ENCODE measurements around the gene PTCD2.
"Not testable (repeated sequence)": the region's sequence is repeated elsewhere in the genome, so short reads cannot be mapped to it uniquely, and the experiment has no call there.

The PTCD2 gene

GRCh38 chr5:72298711-72299110, 21.5 kb upstream of the PTCD2 start:
- no peak for FAIRE-seq

GRCh38 chr5:72300590-72301339, 19.4 kb upstream of the PTCD2 start:
- FAIRE-seq, result no peak

- FAIRE-seq, result no peak
Measured at GRCh38 chr5:72301557-72301956, 18.6 kb upstream of the PTCD2 start.

- no peak for FAIRE-seq
Measured at GRCh38 chr5:72302171-72302570, 18.0 kb upstream of the PTCD2 start.

GRCh38 chr5:72305194-72306142, 14.7 kb upstream of the PTCD2 start:
- no peak for FAIRE-seq

- no peak for FAIRE-seq
Measured at GRCh38 chr5:72307573-72307967, 12.6 kb upstream of the PTCD2 start.

- no peak for FAIRE-seq
Measured at GRCh38 chr5:72307968-72308852, 12.0 kb upstream of the PTCD2 start.

- FAIRE-seq, result no peak
Measured at GRCh38 chr5:72308853-72309191, 11.4 kb upstream of the PTCD2 start.

GRCh38 chr5:72313141-72313540, 7.0 kb upstream of the PTCD2 start:
- no peak for FAIRE-seq

GRCh38 chr5:72314571-72315172, 5.5 kb upstream of the PTCD2 start:
- no peak for FAIRE-seq

GRCh38 chr5:72319435-72319975, 668 bp upstream of the PTCD2 start:
- not testable (repeated sequence) for FAIRE-seq

- FAIRE-seq, result no peak
Measured at GRCh38 chr5:72324189-72324825, 4.1 kb downstream of the PTCD2 start.

GRCh38 chr5:72325566-72326305, 5.6 kb downstream of the PTCD2 start:
- FAIRE-seq, result no peak

- FAIRE-seq, result no peak
Measured at GRCh38 chr5:72326306-72326649, 6.1 kb downstream of the PTCD2 start.

- FAIRE-seq, result no peak
Measured at GRCh38 chr5:72328172-72328571, 8.0 kb downstream of the PTCD2 start.

GRCh38 chr5:72330712-72331111, 10.5 kb downstream of the PTCD2 start:
- FAIRE-seq, result no peak

GRCh38 chr5:72337159-72337558, 17.0 kb downstream of the PTCD2 start:
- FAIRE-seq, result no peak

GRCh38 chr5:72338689-72339209, 18.6 kb downstream of the PTCD2 start:
- FAIRE-seq, result no peak

GRCh38 chr5:72346398-72346797, 26.2 kb downstream of the PTCD2 start:
- no peak for FAIRE-seq

GRCh38 chr5:72347801-72348308, 27.7 kb downstream of the PTCD2 start:
- FAIRE-seq, result no peak

- FAIRE-seq, result no peak
Measured at GRCh38 chr5:72351376-72351775, 31.2 kb downstream of the PTCD2 start.

Measured in A204.1 (cell line).